Measurements from ENCODE around the gene STPG1. TPM values are rescaled to one million over a fixed set of nuclear protein-coding genes. Genes with fewer than 3 reads are reported as not detected.

Gene STPG1
- total RNA-seq, 1 experiment from 2014 or later = 14.9 TPM

DNA sequence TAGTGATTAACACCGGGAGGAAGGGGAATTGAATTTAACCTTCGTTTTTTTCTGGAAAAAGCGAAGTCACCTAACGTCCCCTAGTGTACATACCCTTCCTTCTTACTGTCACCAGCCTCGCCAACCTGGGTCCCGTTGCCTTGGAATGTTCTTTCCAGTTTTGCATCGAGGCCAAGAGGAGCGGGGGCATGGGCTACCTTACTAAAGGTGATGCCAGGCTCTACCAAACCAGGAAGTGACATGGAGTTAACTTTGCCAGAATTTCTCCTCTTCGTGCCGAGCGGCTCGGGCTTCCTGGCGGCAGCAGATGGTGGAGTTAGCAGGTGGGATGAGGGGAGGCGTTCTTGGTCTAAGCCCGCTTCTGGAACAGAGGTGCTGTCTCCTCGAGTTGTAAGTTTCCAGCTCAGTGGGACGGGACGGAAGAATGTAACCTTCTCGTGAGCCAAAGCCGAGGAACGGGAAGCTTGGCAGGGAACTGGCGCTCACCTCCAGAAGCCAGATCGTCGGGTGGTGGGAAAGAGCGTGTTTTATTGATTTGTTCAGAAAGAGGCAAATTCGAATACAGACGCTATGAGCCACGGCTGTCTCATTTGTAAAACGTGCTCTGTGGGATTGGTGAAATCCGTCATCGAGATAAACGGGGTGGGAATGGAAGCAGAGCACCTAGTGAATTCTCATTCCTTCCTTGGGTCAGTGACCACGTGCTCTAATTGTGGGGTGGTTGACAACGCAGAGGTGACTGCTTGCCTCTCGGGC, 2.5 kb upstream of the STPG1 start:
- Histone ChIP-seq H3F3A (ENCODE audit: low read length, unreplicated experiment) (peaks cover 10% of the 10 kb centered on the region), H3K9me2 (replicated peaks; ENCODE audit: low read length) (no peaks in the 10 kb centered on the region), H3K27me3 (ENCODE audit: low read length) (no peaks in the 10 kb centered on the region), H3K27ac (ENCODE audit: low read length) (peak overlapping the region; percentile 94), H3K4me1 (ENCODE audit: insufficient read depth, low read length) (peaks cover 65% of the 10 kb centered on the region), H3K4me3 (ENCODE audit: low read length) (peak overlapping the region; percentile 89), H3K9me3 (ENCODE audit: low read length) (no peaks in the 10 kb centered on the region), H3K36me3 (ENCODE audit: low read depth, low read length) (peaks cover 7% of the 10 kb centered on the region), H2AFZ (ENCODE audit: low read length) (peak overlapping the region; percentile 78), H3K4me2 (ENCODE audit: low read length) (peak overlapping the region; percentile 97), H3K9ac (ENCODE audit: low read length) (peak overlapping the region; percentile 85), H3K79me2 (ENCODE audit: low read length) (peaks cover 62% of the 10 kb centered on the region), H4K20me1 (ENCODE audit: low read length) (no peaks in the 10 kb centered on the region)
- TF ChIP-seq EZH2 (IDR thresholded peaks at IDR 0.05; ENCODE audit: low read length, unreplicated experiment) = no peak
- TF ChIP-seq EZH2phosphoT487 (IDR thresholded peaks at IDR 0.05; ENCODE audit: borderline replicate concordance, low read length) = no peak
- TF ChIP-seq, protein P1, sequence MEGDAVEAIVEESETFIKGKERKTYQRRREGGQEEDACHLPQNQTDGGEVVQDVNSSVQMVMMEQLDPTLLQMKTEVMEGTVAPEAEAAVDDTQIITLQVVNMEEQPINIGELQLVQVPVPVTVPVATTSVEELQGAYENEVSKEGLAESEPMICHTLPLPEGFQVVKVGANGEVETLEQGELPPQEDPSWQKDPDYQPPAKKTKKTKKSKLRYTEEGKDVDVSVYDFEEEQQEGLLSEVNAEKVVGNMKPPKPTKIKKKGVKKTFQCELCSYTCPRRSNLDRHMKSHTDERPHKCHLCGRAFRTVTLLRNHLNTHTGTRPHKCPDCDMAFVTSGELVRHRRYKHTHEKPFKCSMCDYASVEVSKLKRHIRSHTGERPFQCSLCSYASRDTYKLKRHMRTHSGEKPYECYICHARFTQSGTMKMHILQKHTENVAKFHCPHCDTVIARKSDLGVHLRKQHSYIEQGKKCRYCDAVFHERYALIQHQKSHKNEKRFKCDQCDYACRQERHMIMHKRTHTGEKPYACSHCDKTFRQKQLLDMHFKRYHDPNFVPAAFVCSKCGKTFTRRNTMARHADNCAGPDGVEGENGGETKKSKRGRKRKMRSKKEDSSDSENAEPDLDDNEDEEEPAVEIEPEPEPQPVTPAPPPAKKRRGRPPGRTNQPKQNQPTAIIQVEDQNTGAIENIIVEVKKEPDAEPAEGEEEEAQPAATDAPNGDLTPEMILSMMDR (conservative IDR thresholded peaks at IDR 0.05; ENCODE audit: low read depth, low read length) = no peak
- ATAC-seq (no peak; the same call in 1 of the 2 replicates), DNase-seq (peak; percentile 34)
- ChIA-PET CTCF (interaction anchor here (0.8 to 1.6 kb wide), 11 partner anchors 16 to 266 kb away, joined by 3 to 8 read pairs (median 3); no protein-coding TSS in a partner anchor), POLR2A (ENCODE audit: unreplicated experiment) (interaction anchor here (0.6 to 1.0 kb wide), 3 partner anchors 87 to 214 kb away, joined by 3 to 6 read pairs (median 3); no protein-coding TSS in a partner anchor)
- TSS peak; percentile 69 for BruUV-seq (replicated peaks)
- intact Hi-C loops (cut with micrococcal nuclease) = loop anchor here (2.0 to 5.0 kb wide), 3 partner anchors 46 to 101 kb away; partner anchors contain the start of gene RCAN3

DNA sequence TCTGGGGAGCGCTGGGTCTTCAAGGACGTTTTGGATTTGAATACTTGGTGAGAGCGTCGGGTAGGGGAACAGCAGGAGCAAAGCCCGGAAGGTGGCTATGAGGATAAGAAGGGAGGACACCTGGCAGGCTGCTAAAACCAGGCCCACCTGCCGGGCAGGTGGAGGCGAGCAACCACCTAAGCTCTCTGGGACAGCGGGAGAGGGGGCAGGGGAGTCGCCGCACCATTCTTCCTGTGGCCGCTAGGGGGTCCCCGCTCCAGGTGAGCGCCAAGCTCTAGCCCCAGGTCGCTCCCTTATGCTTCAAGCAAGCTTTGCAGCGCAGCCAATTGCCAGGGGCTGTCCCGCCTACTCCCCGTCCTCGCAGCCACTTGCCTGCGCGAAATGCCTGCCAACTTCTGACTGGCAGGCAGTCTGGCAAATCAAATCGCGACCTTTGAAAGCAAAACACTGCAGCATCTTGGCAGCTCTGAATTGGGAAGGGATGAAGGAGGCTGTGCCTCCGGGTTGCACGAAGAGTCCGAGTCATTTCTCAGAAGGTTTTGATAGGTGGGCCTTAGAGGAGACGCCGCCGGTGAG, 1.8 kb upstream of the STPG1 start, which contains the start of gene NIPAL3:
TSS of gene NIPAL3 (plus strand) at position 469 of the 576 bp plus-strand sequence. CDS start 3,746 bp downstream, outside the sequence.
- no TSS peak for BruUV-seq (replicated peaks)
- ChIA-PET CTCF (interaction anchor here (0.6 to 1.6 kb wide), 12 partner anchors 15 to 265 kb away, joined by 3 to 8 read pairs (median 4); no protein-coding TSS in a partner anchor), POLR2A (ENCODE audit: unreplicated experiment) (interaction anchor here (0.5 to 1.0 kb wide), 5 partner anchors 20 to 214 kb away, joined by 3 to 6 read pairs (median 3); no protein-coding TSS in a partner anchor)
- intact Hi-C loops (cut with micrococcal nuclease) = loop anchor here (5.0 kb wide), 2 partner anchors 47 to 102 kb away; no protein-coding TSS in a partner anchor
- Histone ChIP-seq H3K4me2 (ENCODE audit: low read length) (peak within 1 kb of the TSS; percentile 97), H3K36me3 (ENCODE audit: low read depth, low read length) (peaks cover under 1% of the 10 kb centered on the region; the same call in 1 of the 2 replicates), H3K4me3 (ENCODE audit: low read length) (peak within 1 kb of the TSS; percentile 89), H3F3A (ENCODE audit: low read length, unreplicated experiment) (peaks cover 10% of the 10 kb centered on the region), H4K20me1 (ENCODE audit: low read length) (no peaks in the 10 kb centered on the region), H3K9me2 (replicated peaks; ENCODE audit: low read length) (no peaks in the 10 kb centered on the region), H3K9ac (ENCODE audit: low read length) (peak within 1 kb of the TSS; percentile 85), H3K27ac (ENCODE audit: low read length) (peak within 1 kb of the TSS; percentile 94), H2AFZ (ENCODE audit: low read length) (peak within 1 kb of the TSS; percentile 78), H3K79me2 (ENCODE audit: low read length) (peaks cover 62% of the 10 kb centered on the region), H3K4me1 (ENCODE audit: insufficient read depth, low read length) (peaks cover 72% of the 10 kb centered on the region), H3K9me3 (ENCODE audit: low read length) (no peaks in the 10 kb centered on the region), H3K27me3 (ENCODE audit: low read length) (no peaks in the 10 kb centered on the region)
- DNase-seq = peak; percentile 99
- peak; percentile 61 for ATAC-seq
- TF ChIP-seq, protein P1 (conservative IDR thresholded peaks at IDR 0.05; ENCODE audit: low read depth, low read length) = peak; percentile 69
- TF ChIP-seq EZH2phosphoT487 (IDR thresholded peaks at IDR 0.05; ENCODE audit: borderline replicate concordance, low read length) = no peak
